ENCODE measurements around the gene OBP2A.
"Not testable (repeated sequence)": the region's sequence is repeated elsewhere in the genome, so short reads cannot be mapped to it uniquely, and the experiment has no call there.

OBP2A gene, protein sequence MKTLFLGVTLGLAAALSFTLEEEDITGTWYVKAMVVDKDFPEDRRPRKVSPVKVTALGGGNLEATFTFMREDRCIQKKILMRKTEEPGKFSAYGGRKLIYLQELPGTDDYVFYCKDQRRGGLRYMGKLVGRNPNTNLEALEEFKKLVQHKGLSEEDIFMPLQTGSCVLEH

DNA sequence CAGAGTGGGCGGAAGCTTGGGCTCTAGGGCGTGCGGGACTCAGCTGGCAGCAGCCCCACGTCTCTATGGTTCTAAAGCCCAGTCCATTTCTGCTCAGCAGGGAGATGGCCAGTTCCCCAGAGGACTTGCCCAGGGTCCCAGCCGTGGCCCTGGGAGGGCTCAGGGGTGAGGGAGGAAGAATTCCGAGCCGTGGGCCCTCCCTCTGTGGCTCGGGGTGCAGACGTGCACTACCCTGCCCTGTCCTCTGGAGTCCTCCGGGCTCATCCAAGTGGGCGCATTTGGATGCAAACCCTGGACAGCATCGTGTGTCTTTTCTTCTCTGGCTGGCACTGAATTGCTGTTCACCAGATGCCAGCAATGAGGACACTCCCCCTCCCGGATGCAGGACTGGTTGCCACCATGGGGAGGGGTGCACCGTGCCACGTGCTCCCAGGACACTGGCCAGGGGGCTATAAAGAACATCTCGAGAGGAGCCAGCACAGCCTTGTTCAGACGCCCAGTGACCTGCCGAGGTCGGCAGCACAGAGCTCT is at the start of gene OBP2A:
Gene OBP2A (plus strand): TSS at position 481 of the 531 bp plus-strand sequence. CDS start 55 bp downstream, outside the sequence.
- DNase-seq (ENCODE audit: low read depth): not testable (repeated sequence)

DNA sequence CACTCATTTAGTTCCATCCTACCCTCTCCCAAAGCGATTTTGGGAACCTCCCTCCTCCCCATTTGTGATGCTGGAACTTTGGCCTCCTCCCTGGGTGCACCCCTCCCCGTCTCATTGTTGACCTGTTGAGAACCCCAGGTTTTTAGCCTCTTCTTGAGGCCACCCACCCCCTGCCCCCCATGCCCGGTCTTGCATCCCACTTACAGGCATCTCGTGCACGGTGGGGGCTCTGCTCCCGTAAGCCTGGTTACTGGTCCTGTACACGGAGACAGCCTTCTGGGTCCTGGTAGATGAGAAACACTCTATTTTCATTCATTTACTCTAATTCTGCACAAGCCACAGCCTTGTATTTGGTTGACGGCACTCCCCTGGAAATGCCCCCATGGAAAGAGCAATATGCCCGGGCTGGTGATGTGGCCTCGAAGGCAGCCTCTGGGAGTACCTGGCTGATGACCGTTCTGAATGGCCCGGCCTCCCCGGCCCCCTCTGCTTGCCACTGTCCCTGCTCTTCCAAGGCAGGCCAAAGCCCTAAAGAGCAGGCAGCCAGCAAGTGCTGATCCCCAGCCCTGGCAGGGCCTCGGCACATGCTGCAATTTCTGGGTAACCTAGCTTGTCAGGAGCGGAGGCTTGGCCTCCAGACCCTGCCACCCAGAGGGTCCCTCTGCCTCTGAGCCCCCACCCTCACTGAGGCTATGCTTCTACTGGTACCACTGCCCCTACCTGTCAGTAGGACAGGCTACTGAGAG is 47.4 kb upstream of the OBP2A start:
- no peak for DNase-seq (ENCODE audit: low read depth)

DNA sequence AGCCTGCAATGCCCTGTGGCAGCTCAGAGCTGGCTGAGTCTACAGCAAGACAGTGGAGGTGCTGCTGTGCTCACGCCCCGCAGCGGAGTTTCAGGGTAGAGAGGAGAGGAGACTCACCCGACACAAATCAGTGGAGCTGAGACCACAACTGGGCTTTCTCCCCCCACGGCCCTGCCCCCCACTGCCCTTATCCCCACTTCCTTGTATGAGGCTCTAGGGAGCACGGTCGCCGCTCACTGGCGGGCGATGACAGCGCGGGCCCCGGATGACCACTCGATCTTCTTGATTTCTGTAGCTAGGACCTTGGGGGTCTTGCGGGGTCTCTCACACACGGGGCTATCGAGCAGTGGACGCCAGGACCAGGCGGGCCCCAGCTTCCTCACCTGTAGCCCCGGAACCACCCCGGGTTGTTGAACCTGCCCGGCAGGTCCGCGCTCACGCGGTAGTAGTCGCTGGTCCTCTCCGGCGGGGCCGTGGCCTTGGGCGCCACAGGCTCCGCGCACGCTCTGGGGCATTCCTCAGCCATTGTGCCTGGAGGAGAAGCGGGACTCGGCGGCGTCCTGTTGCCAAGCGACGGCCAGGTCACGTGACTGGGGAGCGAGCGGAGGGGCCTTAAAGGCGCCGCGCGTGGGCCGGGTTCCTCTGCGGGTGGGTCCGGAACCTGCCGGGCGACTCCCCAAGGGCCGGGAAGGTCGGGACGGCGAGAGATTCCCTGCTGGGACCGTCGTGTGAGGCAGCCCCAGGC is 46.4 kb upstream of the OBP2A start:
- DNase-seq (ENCODE audit: low read depth): peak; percentile 87

DNA sequence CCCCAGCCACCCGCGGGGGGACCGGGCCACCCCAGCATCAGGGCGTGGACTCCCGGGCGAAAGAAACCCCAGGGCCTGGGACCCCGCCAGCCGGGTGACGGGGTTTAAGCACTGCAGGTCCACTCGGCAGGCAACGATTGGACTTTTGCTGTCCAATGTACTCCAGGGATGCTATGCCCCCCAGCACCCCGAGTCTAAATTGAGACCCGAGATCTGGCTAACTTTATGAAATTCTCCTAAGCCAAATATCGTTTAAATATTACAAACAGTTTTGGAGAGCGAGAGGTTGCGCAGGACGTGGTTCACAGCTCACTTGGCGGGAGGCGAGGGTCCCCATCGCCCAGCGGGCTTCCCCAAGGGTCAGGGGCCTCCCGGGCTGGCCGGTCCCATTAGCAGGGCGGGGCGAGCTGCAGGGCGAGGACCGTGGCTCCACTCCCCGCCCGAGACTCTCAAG is 45.8 kb upstream of the OBP2A start:
- no peak for DNase-seq (ENCODE audit: low read depth)

DNA sequence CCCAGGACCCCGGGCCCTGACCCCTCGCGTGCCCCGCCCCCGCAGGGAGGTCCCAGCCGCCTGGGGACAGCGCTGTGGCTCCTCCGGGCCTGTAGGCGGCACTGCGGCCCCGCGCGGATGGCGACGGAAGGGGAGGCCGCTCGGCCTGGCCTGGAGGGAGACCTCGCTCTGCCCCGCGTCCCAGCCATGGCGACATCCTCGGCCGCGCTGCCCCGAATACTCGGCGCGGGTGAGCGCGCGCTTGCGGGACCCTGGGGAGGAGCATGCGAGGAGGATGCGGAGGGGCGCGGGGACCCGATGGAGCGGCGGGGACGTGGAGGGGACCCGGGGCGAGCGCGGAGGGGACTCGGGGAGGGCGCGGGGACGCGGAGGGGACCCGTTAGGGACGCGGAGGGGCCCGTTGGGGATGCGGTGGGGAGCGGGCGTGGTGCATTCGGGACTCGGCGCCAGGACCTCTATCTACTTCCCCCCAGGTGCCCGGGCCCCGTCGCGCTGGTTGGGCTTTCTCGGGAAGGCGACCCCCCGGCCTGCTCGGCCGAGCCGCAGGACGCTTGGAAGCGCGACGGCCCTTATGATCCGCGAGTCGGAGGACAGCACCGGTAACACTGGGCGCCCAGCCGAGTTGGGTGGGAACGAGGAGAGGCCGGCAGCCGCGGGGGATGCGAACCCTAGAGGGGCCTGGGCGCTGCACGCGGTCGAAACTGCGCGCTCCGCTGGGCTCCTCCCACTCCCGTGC is 45.2 kb upstream of the OBP2A start, which contains the start of gene MRPS2:
Gene MRPS2 (plus strand): TSS at position 158 of the 736 bp plus-strand sequence. CDS start 29 bp downstream, at position 187.
- DNase-seq (ENCODE audit: low read depth): peak; percentile 90

DNA sequence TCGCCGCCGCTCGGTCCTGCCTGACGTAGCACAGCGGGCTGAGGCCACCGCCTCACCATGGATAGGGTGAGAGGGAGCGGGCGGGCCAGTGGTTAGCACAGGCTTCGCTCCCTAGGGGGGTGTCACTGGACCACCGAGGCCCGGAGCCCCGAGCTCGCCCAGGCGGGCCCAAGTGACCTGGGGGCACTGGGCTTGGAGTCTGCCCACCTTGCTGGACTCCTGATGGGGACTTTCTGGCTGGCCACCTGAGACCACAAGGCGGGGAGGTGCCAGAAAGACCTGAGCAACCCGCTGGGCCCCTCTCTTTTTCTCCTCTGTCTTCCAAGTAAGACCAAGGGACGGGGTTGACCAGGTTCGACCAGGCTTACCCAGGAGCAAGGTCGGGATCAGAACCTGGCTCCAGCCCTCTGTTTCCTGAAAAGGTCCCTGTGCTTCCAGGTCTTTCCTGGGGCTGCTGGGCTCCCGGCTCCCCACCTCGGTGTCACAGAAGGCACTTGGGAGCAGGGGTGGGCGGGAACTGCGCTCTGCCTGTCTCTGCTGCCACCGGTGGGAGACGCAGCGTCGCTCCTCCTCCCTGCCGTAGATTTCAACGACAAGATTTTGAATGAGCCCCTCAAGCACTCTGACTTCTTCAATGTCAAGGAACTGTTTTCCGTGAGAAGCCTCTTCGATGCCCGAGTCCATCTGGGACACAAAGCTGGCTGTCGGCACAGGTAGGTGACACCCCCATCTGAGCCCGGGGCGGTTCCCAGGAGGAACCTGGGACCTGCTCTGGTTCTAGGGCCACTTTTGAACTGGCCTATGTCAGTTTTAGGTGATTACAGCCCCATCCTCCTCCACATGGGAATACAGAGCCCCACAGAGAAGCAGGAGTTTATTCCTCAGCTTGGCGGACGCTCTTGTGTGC is 44.4 kb upstream of the OBP2A start:
- no peak for DNase-seq (ENCODE audit: low read depth)

DNA sequence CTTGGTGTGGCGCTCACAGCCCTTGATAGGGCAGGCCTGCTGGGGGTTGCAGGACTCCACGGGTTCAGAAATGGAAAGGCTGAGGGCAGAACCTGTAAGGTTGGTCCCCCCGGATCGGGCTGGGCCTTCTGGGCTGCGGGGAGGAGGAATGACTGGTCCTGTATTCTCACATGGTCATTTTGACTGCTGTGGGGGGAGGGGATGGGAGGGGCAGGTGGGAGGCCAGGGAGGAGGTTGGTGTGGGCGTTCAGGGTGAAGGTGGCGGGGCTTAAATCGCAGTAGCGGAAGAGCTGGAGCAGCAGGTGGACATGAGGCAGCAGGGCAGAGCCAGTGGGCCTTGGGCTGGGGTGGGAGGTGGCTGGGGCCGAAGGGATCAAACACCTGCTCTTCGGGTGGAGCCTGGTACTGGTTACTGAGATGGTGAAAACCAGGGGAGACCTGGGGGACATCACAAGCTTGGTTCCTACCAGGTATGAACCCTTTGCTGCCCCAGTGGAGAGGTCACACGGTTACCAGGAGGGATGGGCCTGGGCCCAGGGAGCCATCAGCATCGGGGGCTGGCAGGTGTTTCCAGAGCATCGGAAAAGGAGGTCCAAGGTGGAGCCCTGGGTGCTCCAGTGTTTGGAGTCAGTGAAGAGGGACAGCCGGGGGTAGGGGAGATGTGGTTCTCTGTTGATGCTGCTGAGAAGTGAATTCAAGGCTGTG is 43.6 kb upstream of the OBP2A start:
- no peak for DNase-seq (ENCODE audit: low read depth)

DNA sequence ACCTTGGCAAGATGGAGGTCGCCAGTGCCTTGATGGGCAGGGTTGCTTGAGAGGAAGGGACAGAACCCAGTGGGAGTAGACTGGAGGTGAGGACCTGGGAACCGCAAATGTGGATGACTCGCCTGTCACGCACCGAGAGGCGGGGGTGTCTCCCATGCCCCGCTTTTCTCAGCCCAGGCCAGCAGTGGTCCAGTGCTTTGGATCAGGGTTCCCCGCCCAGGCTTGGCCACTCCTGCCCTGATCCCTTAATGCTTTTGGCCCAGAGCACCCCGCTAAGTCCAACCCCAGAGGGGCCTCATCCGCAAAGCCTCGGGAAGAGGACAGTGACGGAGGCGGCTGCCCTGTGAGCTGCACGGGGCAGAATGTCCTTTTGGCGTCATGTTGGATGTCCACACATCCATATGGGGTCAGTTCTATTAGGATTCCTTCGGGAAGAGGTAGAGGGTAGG is 43.0 kb upstream of the OBP2A start:
- no peak for DNase-seq (ENCODE audit: low read depth)

DNA sequence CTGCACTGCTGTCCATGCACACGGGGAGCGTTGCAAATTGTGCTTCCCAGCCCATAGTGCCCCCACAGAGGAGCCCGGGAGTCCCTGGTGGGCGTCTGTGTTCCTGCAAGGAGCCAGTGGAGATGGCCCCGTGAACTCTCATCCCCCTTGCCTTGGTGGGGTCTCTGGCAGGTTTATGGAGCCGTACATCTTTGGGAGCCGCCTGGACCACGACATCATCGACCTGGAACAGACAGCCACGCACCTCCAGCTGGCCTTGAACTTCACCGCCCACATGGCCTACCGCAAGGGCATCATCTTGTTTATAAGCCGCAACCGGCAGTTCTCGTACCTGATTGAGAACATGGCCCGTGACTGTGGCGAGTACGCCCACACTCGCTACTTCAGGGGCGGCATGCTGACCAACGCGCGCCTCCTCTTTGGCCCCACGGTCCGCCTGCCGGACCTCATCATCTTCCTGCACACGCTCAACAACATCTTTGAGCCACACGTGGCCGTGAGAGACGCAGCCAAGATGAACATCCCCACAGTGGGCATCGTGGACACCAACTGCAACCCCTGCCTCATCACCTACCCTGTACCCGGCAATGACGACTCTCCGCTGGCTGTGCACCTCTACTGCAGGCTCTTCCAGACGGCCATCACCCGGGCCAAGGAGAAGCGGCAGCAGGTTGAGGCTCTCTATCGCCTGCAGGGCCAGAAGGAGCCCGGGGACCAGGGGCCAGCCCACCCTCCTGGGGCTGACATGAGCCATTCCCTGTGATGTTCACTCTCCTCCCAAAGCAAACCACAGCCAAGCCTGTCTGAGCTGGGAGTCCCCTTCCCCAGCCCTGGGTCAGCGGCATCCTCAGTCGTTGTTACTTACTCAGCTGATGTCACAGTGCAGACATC is 42.3 kb upstream of the OBP2A start:
- no peak for DNase-seq (ENCODE audit: low read depth)

DNA sequence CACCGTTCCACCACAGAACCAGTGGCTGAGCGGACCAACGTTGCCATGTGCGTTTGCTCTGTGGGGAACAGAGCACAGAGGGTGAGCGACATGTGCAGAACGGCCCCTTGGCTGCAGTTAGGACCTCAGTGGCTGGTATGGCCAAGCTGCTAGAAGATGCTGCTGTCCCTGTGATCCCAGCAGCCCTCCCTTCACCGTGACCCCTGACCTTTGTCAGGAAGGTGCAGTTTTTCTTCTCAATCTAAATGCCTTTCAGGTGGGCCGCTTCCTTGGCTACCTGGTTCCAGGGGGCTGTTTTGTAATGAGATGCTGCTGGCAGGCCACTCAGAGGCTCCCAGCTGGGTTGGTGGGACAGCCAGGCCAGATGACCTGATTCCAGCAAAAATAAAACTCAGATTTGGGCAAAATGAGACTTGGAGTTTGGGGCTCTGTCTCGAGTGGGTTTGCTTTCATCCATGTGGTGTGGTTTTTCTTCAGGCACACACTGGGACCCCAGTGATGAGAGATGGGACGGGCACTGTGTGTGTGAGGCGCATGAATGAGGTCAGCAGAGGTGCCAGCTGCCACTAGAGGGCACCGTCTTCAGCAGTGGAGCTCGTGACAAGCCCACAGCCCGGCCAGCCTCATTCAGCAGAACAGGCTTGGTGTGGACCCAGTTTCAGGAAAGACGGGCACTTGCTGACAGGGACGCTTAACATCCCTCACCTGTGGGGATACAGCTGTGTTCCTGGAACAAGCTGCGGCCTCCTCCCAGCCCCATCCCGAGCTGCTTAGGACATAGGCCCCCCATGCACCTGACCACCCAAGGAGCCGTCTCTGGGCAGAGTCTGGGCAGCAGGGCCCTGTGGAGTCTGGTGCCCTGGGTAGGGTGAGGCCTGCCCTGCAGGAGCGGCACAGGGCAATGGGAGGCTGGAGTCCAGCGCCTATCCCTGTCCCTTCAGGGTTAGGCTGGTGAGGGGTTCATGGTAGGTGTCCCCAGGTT is 41.4 kb upstream of the OBP2A start:
- DNase-seq (ENCODE audit: low read depth): peak; percentile 61

DNA sequence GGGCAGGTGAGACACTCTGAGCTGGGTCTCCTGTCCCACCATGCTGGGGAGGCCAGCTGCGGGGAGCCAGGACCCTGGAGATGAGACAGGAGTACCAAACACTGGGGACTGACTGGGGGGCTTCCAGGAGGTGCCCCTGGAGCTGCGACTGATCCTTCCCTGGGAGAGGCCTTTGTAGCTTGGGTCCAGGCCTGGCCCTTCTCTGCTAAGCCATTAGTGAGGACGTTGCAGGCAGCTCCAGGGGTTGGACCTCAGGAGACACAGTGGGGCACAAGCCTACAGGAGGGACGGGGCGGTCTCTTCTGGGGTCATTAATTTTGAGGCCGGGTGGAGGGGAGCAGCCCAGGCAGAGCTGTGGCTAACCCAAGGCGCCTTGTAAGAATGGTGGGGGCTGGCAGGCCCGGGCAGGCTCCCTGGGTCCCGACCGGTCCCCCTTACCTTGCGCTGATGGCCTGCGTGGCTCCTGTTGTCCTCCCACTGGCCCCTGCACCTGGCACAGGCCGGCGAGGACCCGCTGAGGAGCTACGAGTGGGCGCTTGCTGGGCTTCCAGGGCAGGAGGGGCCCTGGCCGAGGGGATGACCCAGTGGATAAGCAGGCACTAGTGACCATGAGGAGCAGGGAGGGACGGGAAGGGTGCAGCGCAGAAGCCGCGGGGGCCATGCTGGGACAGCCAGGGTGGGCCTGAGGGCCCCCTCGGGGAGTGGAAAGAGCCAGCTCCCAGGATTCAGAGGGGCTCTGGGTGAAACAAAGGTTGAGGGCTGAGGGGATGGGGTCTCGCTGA is 40.3 kb upstream of the OBP2A start:
- no peak for DNase-seq (ENCODE audit: low read depth)

DNA sequence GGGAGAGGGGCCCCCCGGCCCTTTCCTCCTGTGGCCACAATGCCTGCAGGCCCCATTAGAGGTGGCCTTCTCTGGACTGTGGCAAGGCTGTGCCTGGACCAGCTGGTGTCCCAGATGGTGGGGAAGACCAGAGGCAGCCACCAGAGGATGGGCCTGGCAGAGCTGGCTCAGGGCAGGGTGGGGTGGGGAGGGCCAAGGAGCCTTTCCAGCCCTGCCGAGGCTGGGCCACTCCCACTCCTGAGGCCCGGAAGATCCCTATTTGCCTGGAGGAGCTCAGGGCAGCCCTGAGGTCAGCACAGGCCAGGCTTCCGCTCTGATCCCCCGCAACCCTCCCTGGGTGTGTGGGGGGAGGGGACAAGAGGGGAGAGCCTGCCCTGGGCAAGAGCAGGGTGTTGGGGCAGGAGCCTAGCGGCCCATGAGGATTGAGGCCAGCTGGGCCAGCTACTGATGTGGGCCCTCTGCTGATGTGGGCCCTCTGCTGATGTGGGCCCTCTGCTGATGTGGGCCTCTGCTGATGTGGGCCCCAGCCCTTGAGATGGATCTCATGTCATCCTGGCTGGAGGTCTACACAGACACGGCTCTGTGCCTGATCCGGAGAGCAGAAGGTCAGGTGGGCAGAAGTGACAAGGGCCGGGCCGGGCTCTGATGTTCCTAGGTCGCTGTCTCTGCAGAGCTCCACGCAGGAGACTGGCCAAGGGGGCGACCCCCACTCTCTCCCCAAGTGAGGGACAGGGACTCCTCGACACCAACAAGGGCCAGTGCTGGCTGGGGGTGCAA is 39.4 kb upstream of the OBP2A start:
- DNase-seq (ENCODE audit: low read depth): no peak

DNA sequence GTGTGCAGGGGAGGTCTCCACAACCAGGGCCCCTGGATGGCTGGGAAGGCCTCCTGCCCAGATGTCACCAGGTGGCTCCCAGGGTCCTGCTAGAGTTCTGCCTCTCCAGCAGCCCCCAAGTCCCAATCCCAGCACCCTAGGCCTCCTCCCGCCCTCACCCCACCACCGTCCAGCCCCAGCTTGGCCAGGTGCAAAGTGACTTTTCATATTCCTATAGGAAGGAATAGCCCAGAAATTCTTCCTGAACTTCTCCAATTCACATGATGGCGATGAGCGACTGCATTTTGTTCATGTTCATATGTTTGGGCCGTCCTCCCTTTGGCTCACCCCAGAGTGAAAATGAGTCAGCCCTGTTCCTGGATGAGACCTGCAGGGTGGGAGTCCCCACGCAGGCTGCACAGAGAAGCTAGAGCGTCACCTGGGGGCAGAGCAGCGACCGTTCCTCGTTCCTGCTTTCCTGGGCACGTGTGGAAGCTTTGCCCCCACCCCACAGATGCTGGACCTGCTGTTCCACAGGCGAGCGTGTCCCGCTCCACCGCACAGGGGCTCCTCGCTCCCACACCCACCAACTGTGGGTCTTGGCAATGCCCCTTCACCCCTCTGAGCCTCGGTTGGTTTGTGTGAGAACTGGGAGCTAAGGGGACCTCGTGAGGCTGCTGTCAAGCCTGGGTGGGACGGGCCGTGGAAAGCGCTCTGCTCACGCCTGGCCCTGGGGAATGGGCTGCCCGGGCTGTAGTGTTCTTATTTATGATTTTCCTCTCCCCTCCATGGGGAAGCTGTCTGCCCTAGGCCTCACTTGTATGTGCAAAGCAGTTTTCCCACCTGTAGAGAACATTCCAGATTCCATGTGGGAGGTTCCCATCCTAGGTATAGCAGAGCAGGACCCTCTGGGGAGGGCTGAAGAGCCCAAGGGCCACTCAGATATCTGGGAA is 38.6 kb upstream of the OBP2A start:
- no peak for DNase-seq (ENCODE audit: low read depth)

DNA sequence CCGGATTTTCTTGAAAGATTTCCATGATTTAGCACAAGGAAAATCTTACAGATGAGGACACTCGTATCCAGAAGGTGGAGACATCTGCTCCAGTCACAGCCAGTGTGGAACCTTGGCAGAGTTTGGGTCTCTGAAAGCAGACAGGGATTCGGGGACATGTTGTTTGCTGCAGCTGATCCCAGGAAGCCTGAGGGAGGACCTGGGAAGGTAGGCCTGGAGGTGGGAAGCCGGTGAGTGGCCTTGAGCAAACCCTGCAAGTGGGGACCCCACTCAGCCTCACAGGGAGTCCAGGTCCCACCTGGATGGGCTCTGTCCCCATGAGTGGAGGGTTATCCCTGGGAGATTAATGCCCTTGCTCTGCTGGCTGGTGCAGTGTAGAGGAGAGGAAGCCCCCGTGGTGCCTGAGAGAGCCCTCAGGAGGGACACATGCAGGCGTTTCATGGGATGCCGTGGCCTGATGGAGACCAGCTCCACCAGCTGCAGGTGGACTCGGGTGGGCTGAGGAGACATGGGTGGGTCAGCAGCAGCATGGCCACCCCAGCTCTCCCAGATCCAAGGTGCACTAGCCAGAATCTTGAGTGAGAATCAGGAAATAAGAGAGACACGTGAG is 37.6 kb upstream of the OBP2A start:
- no peak for DNase-seq (ENCODE audit: low read depth)

DNA sequence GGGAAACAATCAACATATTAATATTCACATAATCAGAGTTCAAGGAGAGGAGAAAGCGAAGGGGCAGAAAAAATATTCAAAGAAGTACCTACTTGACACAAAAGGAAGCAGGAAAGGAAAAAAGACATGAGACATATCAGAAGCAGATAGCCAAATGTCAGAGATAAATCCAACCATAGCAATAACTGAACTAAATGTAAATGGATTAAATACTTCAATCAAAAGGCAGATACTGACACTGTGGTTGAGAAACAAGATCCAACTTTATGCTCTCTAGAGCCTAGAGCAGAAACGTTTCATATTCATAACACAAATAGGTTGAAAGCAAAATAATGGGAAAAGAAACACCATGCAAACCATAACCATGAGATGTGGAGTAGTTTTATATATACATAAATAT is 36.5 kb upstream of the OBP2A start:
- DNase-seq (ENCODE audit: low read depth): no peak
